OCI-LY7 (cell line): Measurements from ENCODE around the gene PLEKHA6.

Source experiments
- CTCF ChIP-seq: fragments of 200-600 bp; sonication (generic); conservative IDR thresholded peaks from 2 replicates; pipeline ENCODE4 v1.5.1; 2014; ENCODE audit warnings: mild to moderate bottlenecking, antibody characterized with exemption, low read length, moderate library complexity, mixed read lengths
- EZH2phosphoT487 ChIP-seq: fragments of 200-600 bp; sonication (generic); IDR thresholded peaks from 2 replicates; pipeline ENCODE4 v1.6.1; 2018; ENCODE audit warnings: low read depth, borderline replicate concordance, mild to moderate bottlenecking, mixed run types, antibody characterized with exemption, low read length, moderate library complexity, mixed read lengths

GRCh38 chr1:204367193-204367858 lies 7.6 kb upstream of the PLEKHA6 start:
- TF ChIP-seq CTCF (no peak), EZH2phosphoT487 (no peak)
